Endometrial microvascular endothelial cells (primary cell): ENCODE measurements around the gene ENTHD1. TPM values are rescaled to one million over a fixed set of nuclear protein-coding genes. Genes with fewer than 3 reads are reported as not detected.

Experiments
- in situ Hi-C: cut with HindIII; loops from 2 replicates; pipeline ENCODE4 v1.10.0; 2017; ENCODE audit warnings: low sequenced_read_pairs, low pct_unique_long_range_greater_than_20kb; ENCODE audit errors: inconsistent ontology term
- total RNA-seq: library from RNA; depleted of rRNA; stranded (reverse); fragments of >200 nt; gene quantifications from one replicate; pipeline ENCODE4 v1.2.3, GENCODE V29; 2015; ENCODE audit errors: inconsistent ontology term

Gene ENTHD1
- total RNA-seq, 1 donor from 2014 or later: not detected

GRCh38 chr22:39814899-39815298, 78.7 kb downstream of the ENTHD1 start:
- in situ Hi-C loops: no loop called here

GRCh38 chr22:39809772-39810557, 83.6 kb downstream of the ENTHD1 start:
- in situ Hi-C loops: no loop called here

- in situ Hi-C loops: no loop called here
Measured at GRCh38 chr22:39808081-39808480, 85.5 kb downstream of the ENTHD1 start.

GRCh38 chr22:39806109-39806508, 87.5 kb downstream of the ENTHD1 start:
- in situ Hi-C loops: no loop called here

- in situ Hi-C loops: no loop called here
Measured at GRCh38 chr22:39805117-39805516, 88.4 kb downstream of the ENTHD1 start.

- in situ Hi-C loops: no loop called here
Measured at GRCh38 chr22:39802682-39803081, 90.9 kb downstream of the ENTHD1 start.

- in situ Hi-C loops: no loop called here
Measured at GRCh38 chr22:39800790-39801520, 92.6 kb downstream of the ENTHD1 start.

- in situ Hi-C loops: no loop called here
Measured at GRCh38 chr22:39797528-39798147, 95.9 kb downstream of the ENTHD1 start.

GRCh38 chr22:39789788-39790187, 103.8 kb downstream of the ENTHD1 start:
- in situ Hi-C loops: no loop called here

GRCh38 chr22:39785232-39785631, 108.3 kb downstream of the ENTHD1 start:
- in situ Hi-C loops: no loop called here

GRCh38 chr22:39777716-39778454, 115.7 kb downstream of the ENTHD1 start:
- in situ Hi-C loops: no loop called here

- in situ Hi-C loops: no loop called here
Measured at GRCh38 chr22:39776295-39777009, 117.1 kb downstream of the ENTHD1 start.

- in situ Hi-C loops: no loop called here
Measured at GRCh38 chr22:39773976-39774539, 119.5 kb downstream of the ENTHD1 start.

GRCh38 chr22:39773503-39773902, 120.1 kb downstream of the ENTHD1 start:
- in situ Hi-C loops: no loop called here

GRCh38 chr22:39771486-39771885, 122.1 kb downstream of the ENTHD1 start:
- in situ Hi-C loops: no loop called here

- in situ Hi-C loops: no loop called here
Measured at GRCh38 chr22:39765661-39766060, 127.9 kb downstream of the ENTHD1 start.

GRCh38 chr22:39765046-39765445, 128.5 kb downstream of the ENTHD1 start:
- in situ Hi-C loops: no loop called here

GRCh38 chr22:39763276-39763675, 130.3 kb downstream of the ENTHD1 start:
- in situ Hi-C loops: no loop called here
